Effector CD8-positive, alpha-beta T cell (primary cell): ENCODE measurements around the gene ZDHHC1.
A peak's percentile ranks its signal among the peaks of the same experiment; 100 is the strongest.

ENCODE experiments used
- DNase-seq: peaks from one replicate; lab custom pipeline; 2025; lab: John Stamatoyannopoulos, UW
- total RNA-seq, 4 experiments: gene quantifications; one replicate each; lab custom pipeline; 2026; lab: John Stamatoyannopoulos, UW

The ZDHHC1 gene
- total RNA-seq: 0.53 to 4.3 (median 2.2) reads per million in 4 experiments

DNA sequence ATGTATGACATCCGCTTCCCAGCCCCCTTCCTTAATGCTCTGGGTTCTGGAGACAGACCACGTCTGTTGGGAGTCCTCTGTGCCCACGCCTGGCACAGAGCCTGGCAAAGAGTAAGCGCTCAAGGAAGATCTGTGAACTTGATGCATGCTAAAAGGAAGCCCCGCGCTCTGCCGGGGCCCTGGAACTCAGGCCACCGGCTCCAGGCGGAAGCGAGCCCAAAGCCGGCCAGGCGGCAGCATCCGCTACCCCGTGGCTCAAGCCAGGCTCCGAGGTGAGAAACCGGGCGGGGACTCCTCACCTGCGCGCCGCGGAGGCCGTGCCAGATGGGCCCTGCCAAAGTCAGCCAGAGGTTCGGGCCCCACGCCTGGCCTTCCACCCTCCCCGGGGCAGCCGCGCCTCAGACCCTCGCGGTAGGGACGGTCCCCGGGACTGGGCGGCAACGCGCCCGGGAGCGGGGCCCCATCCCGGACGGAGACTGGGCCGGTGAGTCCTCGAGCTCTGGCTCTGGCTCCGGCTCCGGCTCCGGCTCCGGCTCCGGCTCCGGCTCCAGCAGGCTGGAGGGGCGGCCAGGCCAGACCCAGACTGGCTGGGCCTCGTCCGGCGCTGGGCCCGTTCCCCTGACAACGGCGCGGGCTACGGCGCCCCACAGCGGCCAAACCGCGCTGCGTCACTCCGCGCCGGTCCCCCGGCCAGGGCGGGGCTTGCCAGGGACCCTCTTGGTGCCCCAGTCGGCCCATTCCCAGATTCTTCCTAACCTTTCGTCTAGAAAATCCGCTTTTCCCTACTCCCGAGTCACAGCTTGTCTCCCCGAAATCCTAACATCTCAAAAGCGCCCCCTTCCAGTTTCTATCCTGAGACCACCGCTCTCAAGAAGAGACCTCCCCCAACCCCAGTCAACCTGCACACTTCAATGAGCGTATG, at the start of gene ZDHHC1:
TSS of gene ZDHHC1 (minus strand) at position 606 of the 922 bp plus-strand sequence. CDS start 8,702 bp downstream, outside the sequence.
- peak; percentile 4 for DNase-seq

DNA sequence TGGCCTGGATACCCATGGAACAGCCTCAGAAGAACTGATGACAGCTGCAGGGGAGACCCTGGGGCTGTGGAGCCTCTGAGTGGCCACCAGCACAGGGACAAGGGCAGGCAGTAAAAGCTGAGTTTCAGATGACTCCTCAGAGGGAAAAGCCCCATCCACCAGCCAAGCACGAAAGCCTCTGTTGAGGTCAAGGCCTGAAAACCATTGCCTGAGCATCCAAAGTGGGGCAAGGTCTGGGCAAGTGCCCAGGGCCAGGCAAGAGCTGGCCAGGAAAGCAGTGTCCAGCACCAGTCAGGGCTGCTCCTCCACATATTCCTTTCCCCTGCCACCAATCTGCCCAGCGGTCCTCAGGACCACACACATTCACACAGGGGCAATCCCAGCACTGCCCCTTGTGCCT, 48.3 kb upstream of the ZDHHC1 start:
- no peak for DNase-seq

DNA sequence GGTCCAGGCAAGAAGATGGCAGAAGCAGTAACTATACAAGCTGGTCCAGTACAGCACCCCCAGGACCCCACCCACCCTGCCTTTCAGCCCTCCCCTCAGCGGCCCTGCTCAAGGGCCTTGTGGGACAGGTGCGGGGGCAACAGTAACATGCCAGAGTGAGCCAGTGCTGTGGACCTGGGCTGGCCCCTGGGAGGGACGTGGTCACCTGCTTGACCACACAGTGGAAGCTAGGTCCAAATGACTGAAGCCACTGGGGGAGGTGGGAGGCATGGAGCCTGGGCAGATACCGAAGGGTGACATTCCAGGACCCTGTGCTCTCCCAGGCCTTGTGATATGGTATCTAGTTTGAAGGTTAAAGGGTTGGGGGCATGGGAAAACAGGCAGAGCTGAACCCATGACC, 47.4 kb upstream of the ZDHHC1 start:
- DNase-seq: no peak

DNA sequence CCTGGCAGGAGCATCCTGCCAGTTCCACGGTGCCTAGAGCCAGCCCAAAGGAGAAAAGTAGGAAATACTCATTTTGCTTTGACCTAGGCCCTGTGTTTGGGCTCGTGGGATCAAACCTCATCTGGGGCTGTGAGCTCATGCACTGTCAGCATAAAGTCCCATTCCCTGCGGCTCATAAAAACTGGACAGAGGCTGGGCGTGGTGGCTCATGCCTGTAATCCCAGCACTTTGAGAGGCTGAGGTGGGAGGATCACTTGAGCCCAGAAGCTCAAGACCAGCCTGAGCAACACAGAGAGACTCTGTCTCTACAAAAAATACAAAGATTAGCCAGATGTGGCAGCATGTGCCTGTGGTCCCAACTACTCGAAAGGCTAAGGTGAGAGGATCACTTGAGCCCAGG, 46.8 kb upstream of the ZDHHC1 start:
- DNase-seq: no peak

DNA sequence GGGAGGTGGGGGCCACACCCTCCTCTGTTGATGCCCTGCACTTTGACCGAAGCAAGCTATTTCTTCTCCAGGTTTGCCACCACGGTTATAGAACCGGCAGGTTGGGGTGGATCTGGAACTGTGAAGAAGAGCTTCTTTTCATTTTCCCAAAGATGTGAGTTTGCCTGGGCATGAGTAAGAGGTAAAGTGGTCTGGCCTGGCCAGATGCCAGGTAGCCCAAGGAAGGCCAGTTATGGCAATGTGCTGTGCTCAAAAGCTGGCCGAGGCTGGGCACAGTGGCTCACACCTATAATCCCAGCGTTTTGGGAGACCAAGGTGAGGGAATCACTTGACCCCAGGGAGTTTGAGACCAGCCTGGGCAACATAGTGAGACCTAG, 46.0 kb upstream of the ZDHHC1 start:
- no peak for DNase-seq

DNA sequence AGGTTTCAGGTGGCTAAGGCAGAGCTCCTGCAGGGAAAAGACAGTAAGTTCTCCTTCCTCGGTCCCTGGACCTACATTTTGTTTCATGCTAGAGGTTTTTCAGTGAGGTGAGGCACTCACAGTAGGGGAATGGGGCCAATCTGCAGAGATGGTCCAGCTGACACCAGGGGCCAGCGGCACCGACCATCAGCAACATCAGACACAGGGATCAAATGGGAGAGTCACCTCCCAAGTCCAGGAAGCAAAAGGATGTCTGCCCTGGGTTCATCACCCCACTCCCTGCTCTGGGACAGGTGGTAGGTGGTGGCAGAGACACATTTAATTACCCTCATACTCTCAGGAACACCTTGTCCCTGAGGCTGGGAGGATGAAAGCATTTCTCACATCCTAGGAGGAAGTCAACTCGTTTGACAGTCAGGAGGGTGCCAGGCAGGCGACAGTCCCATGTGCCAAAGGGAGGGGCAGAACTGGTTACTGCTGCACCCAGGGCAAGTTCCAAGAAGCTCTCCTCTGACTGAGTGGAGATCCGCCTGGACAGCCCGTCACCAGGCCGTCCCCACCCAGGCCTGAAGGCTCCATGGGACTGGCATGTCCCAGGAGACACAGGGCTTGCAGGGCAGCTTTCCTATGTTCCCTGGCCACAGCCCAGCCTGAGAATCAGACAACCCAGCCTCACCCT, 45.5 kb upstream of the ZDHHC1 start:
- DNase-seq: no peak

- DNase-seq: no peak
Measured at GRCh38 chr16:67460961-67461360, 44.7 kb upstream of the ZDHHC1 start.

DNA sequence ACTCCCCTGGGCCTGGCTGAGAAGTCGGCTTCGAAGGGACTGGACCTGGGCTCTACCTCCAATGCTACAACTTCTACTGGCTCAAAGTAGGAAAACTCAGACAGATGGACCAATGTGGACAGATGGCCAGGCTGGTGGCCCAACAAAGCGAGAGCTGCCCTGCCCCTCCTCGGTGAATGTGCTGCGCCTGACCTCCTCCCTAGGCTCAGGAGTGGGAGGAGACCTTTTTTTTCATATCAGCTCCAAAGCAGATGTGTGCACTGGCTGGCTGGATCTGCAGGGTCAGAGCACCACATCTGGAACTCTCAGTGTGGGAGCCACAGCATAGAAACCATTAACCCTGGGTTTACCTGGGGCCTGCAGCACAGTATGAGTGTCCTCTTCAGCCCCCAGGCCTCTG, 43.9 kb upstream of the ZDHHC1 start:
- no peak for DNase-seq

- DNase-seq: no peak
Measured at GRCh38 chr16:67459861-67460150, 43.5 kb upstream of the ZDHHC1 start.

DNA sequence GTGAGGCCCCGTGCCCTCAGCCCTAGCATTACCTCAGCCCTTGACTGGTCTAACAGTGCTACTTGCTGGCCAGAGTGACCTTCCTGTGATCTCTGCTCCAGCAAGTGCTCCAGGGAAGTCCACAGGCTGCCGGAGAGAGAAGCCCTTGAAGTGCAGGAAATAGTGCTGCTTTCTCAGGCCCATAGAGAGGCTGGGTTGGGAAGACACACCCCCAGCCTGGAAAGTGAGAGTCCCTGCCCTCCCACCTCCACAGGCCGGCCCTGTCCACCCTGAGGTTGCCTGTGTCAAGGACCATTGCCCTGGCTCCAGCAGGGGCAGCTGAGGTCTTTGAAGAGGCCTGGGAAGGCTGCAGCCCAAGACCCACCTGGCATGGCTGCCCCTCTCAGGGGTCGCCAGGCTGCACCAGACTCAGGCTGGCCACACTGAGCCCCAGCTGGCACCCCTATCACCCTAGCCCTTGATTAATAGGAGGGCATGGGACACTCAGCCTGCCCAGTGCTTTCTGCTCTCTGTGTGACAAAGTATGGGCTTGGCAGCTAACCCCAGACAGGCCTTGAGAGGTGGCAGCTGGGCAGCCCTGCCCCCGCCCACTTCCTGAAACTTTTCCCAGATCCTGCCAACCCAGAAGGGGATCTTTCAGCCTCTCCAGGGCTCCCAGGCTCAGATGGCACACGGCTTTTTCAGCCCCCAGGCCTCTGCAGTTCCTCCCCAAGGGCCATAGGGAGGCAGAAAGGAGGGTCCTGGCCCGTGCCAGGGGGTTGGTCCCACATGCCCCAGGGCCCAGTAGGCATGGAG, 43.0 kb upstream of the ZDHHC1 start:
- DNase-seq: no peak

GRCh38 chr16:67458121-67458641, 41.9 kb upstream of the ZDHHC1 start:
- no peak for DNase-seq

GRCh38 chr16:67457611-67458010, 41.3 kb upstream of the ZDHHC1 start:
- no peak for DNase-seq

- DNase-seq: no peak
Measured at GRCh38 chr16:67456391-67457081, 40.3 kb upstream of the ZDHHC1 start.

DNA sequence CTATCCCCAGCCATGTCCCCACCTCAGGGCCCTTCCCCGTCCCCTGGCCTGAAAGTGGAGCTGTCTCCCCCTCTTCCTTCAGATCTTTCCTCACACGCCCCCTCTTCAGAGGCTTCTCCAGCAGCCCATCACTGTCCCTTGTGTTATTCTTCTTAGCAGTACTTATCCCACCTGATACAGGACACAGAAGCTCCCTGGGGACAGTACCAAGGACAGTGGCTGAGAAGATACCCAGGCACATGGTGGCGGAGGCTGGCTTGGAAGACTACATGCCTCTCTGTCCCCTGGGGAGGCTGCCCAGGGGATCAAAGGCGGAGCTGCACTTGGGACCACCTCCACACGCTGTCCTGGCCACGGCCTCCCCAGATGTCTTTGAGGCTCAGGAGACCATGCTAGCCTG, 38.6 kb upstream of the ZDHHC1 start:
- DNase-seq: no peak

GRCh38 chr16:67454104-67454503, 37.8 kb upstream of the ZDHHC1 start:
- DNase-seq: no peak

DNA sequence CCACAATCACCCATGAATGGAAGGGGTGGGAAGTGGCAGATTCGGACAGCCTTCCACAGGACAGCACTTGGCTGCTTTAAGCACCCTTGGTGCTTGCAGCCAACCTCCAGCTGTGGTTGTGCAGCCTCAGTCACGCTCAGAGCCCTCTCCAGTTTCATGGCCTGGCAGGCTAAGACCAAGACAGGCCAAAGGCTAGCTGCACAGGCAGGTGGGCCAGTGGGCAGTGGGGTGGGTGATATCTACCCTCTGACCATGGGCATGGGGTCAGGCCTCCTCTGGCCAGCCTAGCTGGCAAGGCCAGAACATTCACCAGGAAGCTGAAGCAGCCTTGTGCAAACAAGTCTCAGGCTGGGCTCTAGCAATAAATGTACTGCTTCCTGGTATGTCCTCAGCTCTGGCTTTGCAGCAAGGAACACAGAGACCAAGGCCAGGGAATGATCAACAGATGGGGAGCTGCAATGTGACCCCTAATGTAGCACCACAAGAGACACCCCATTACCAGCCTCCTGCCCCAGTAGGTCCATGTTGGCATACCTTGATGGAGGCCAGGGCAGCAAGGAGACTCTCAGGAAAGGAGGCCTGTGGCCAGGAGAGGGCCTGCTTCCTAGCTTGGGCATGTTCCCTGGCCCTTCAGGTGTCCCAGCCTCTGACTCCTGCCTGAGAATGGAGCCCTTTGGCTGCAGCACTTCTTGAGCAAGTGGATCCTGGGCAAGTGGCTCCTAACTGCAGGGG, 35.6 kb upstream of the ZDHHC1 start:
- DNase-seq: no peak

GRCh38 chr16:67451061-67451703, 34.9 kb upstream of the ZDHHC1 start:
- no peak for DNase-seq

DNA sequence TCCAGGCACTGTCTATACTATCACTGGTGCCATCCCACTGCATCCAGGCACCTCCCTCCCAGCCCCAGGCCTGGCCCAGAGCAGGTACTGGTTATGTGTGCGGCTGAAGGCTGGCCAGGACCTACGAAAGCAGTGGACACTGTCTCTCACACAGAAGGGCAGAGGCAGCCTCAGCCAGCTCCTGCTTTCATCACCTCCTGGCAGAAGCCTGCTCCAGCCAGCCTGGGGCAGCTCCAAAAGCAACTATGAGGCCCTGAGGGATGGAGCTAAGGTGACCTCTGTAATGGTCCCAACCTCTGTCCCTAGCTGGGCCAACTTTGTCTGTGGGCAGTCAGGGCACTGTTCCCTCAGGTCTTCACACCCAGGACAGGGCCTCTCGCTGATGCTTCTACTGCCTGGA, 33.5 kb upstream of the ZDHHC1 start:
- no peak for DNase-seq

DNA sequence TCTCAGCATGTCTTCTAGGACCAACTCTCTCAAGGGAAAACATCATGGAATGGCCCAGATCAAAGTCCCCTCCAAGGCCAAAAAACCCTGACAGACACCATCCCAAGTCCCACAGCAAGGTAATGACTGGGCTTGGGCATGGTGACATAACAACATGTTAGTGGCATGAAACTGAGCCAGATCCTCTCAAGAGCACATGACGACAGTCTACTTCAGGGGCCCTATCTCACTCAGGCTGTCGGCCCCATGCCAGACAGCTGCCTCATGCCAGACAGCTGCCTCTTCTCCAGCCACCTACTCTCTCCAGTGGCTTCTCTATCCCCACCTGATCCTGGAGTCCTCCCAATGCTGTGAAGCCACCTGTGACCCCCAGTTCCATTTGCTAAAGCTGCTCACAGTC, 33.1 kb upstream of the ZDHHC1 start:
- no peak for DNase-seq

DNA sequence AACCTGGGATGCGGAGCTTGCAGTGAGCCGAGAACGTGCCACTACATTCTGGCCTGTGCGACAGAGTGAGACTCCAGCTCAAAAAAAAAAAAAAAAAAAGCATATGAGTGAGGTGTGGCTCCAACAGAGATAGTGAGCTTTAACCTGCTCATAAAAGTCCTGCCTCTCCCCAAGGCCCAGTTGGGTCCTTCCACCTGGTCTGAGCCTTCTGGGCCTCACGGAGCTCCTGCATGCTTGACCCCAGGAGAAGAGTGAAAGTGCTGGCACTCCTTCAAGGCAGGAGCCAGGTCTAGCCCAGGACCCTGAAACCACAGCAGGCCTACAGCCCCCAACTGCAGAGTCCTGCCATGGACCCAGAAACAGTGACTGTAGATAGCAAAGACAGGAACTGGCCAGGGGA, 32.3 kb upstream of the ZDHHC1 start:
- DNase-seq: no peak
